IMR-90 (cell line): ENCODE results near the gene ZNF546. TPM values are rescaled to one million over a fixed set of nuclear protein-coding genes. Genes with fewer than 3 reads are reported as not detected.

Experiments
- ATAC-seq: fragments of 200-7000 bp; cut with Tn5 transposase; 2 replicates; pipeline ENCODE4 v1.9.1; 2020; ENCODE audit warnings: low read depth, mild to moderate bottlenecking, moderate library complexity
- BruUV-seq: library from RNA; stranded (reverse); fragments of 400-500 nt; replicated peaks from 2 replicates; lab custom pipeline; 2021; lab: Mats Ljungman, UMichigan
- CTCF ChIA-PET: fragments of 300-600 bp; formaldehyde crosslinking; extraction: SDS; loops from one replicate; lab custom pipeline; 2021; ENCODE audit warnings: antibody characterized with exemption; lab: Yijun Ruan, JAX
- POLR2A ChIA-PET: fragments of 300-600 bp; sonication (Branson Sonifier 250); formaldehyde crosslinking; loops from one replicate; lab custom pipeline; 2022; ENCODE audit warnings: antibody characterized with exemption; ENCODE audit not compliant: unreplicated experiment; lab: Charles Lee
- DNase-seq: peaks from one replicate; pipeline ENCODE4 v3.0.0; 2013
- H2AFZ ChIP-seq: replicated peaks from 2 replicates; pipeline ENCODE3; 2013; ENCODE audit warnings: low read length, mild to moderate bottlenecking; ENCODE audit not compliant: poor library complexity
- H2AK5ac ChIP-seq: 2 replicates; pipeline ENCODE4 v1.6.1; 2013; ENCODE audit warnings: low read depth, low read length, inconsistent platforms
- H2AK9ac ChIP-seq: replicated peaks from 2 replicates; pipeline ENCODE3; 2013; ENCODE audit warnings: mild to moderate bottlenecking, low read depth, low read length, moderate library complexity; ENCODE audit not compliant: poor library complexity
- H2BK120ac ChIP-seq: 2 replicates; pipeline ENCODE4 v1.6.1; 2013; ENCODE audit warnings: low read depth, low read length, inconsistent platforms
- H2BK15ac ChIP-seq: 3 replicates; pipeline ENCODE4 v1.6.1; 2013; ENCODE audit warnings: low read depth, low read length, inconsistent platforms
- H2BK20ac ChIP-seq: 2 replicates; pipeline ENCODE4 v1.6.1; 2013; ENCODE audit warnings: low read depth, mild to moderate bottlenecking, inconsistent platforms, low read length, moderate library complexity
- H2BK5ac ChIP-seq: 2 replicates; pipeline ENCODE4 v1.6.1; 2013; ENCODE audit warnings: mild to moderate bottlenecking, low read depth, low read length, inconsistent platforms; ENCODE audit not compliant: poor library complexity, severe bottlenecking
- H3K14ac ChIP-seq: replicated peaks from 2 replicates; pipeline ENCODE4 v1.6.1; 2013; ENCODE audit warnings: low read depth, low read length, inconsistent platforms
- H3K18ac ChIP-seq: 2 replicates; pipeline ENCODE4 v1.6.1; 2013; ENCODE audit warnings: low read depth, low read length, control low read depth
- H3K23ac ChIP-seq: 2 replicates; pipeline ENCODE4 v1.6.1; 2013; ENCODE audit warnings: low read depth, low read length, inconsistent platforms
- H3K27ac ChIP-seq: 2 replicates; pipeline ENCODE4 v1.5.1; 2013; ENCODE audit warnings: mild to moderate bottlenecking, control low read depth, low read length; ENCODE audit not compliant: insufficient read depth
- H3K27me3 ChIP-seq: 2 replicates; pipeline ENCODE4 v1.6.1; 2013; ENCODE audit warnings: low read length; ENCODE audit not compliant: control insufficient read depth, insufficient read depth
- H3K36me3 ChIP-seq: 2 replicates; pipeline ENCODE4 v1.6.1; 2013; ENCODE audit warnings: low read length, mixed read lengths; ENCODE audit not compliant: control insufficient read depth, insufficient read depth
- H3K4ac ChIP-seq: 2 replicates; pipeline ENCODE4 v1.6.1; 2013; ENCODE audit warnings: low read depth, low read length, inconsistent platforms
- H3K4me1 ChIP-seq: 2 replicates; pipeline ENCODE4 v1.6.1; 2013; ENCODE audit warnings: low read length, mixed read lengths; ENCODE audit not compliant: control insufficient read depth, insufficient read depth
- H3K4me2 ChIP-seq: 2 replicates; pipeline ENCODE4 v1.6.1; 2013; ENCODE audit warnings: low read depth, mild to moderate bottlenecking, control low read depth, low read length, moderate library complexity
- H3K4me3 ChIP-seq: 2 replicates; pipeline ENCODE4 v1.5.1; 2013; ENCODE audit warnings: low read depth, mild to moderate bottlenecking, control low read depth, low read length, moderate library complexity; ENCODE audit not compliant: insufficient read depth
- H3K56ac ChIP-seq: 2 replicates; pipeline ENCODE4 v1.6.1; 2013; ENCODE audit warnings: low read length, inconsistent platforms; ENCODE audit not compliant: insufficient read depth; ENCODE audit errors: extremely low read depth
- H3K79me1 ChIP-seq, 2 experiments: 2 replicates each; pipeline ENCODE4 v1.6.1; 2013; ENCODE audit warnings: low read length in 2 of 2, inconsistent platforms in 1 of 2, low read depth in 1 of 2
- H3K9ac ChIP-seq: 2 replicates; pipeline ENCODE4 v1.6.1; 2013; ENCODE audit warnings: low read depth, low read length, control low read depth
- H3K9me1 ChIP-seq: 2 replicates; pipeline ENCODE4 v1.6.1; 2013; ENCODE audit warnings: low read length, inconsistent platforms; ENCODE audit not compliant: insufficient read depth
- H3K9me3 ChIP-seq: 2 replicates; pipeline ENCODE4 v1.6.1; 2013; ENCODE audit warnings: low read length; ENCODE audit not compliant: control insufficient read depth, insufficient read depth
- H4K20me1 ChIP-seq: 2 replicates; pipeline ENCODE4 v1.6.1; 2013; ENCODE audit warnings: low read length, inconsistent platforms; ENCODE audit not compliant: insufficient read depth
- H4K5ac ChIP-seq: 2 replicates; pipeline ENCODE4 v1.6.1; 2013; ENCODE audit warnings: mild to moderate bottlenecking, low read depth, low read length, control low read depth
- H4K8ac ChIP-seq, 2 experiments: 2 replicates each; pipeline ENCODE4 v1.6.1; 2013; ENCODE audit warnings: low read depth in 2 of 2, low read length in 2 of 2, control low read depth in 1 of 2, inconsistent platforms in 1 of 2
- H4K91ac ChIP-seq: 2 replicates; pipeline ENCODE4 v1.6.1; 2013; ENCODE audit warnings: low read depth, low read length, inconsistent platforms; ENCODE audit not compliant: insufficient read depth
- CEBPB ChIP-seq: IDR thresholded peaks from 2 replicates; pipeline ENCODE4 v1.6.1; 2012; ENCODE audit warnings: low read depth, low read length, improper control_type of control experiment
- MAZ ChIP-seq: IDR thresholded peaks from 2 replicates; pipeline ENCODE4 v1.6.1; 2012; ENCODE audit warnings: low read depth, mild to moderate bottlenecking, low read length, improper control_type of control experiment, moderate library complexity, borderline replicate concordance
- POLR2A ChIP-seq: IDR thresholded peaks from 2 replicates; pipeline ENCODE4 v1.6.1; 2012; ENCODE audit warnings: mild to moderate bottlenecking, low read depth, low read length
- RCOR1 ChIP-seq: IDR thresholded peaks from 2 replicates; pipeline ENCODE4 v1.6.1; 2012; ENCODE audit warnings: mild to moderate bottlenecking, low read length, improper control_type of control experiment; ENCODE audit not compliant: insufficient replicate concordance
- WGBS, 2 experiments: methylation state at CpG; one replicate each; pipeline versions ENCODE4 v1.1.5 to v1.1.7; 2013; ENCODE audit warnings: missing lambda C conversion rate in 2 of 2; ENCODE audit not compliant: insufficient read length in 1 of 2; ENCODE audit errors: extremely low coverage in 2 of 2; 5-methylcytosine and 5-hydroxymethylcytosine counted together
- dilution Hi-C: fragments of 300-500 bp; cut with HindIII; formaldehyde crosslinking; loops from one replicate; pipeline ENCODE4 v1.14.3; 2018; ENCODE audit warnings: low sequenced_read_pairs; ENCODE audit not compliant: unreplicated experiment
- in situ Hi-C: fragments of 300-500 bp; cut with MboI; formaldehyde crosslinking; loops from 3 replicates; pipeline ENCODE4 v1.14.3; 2019; ENCODE audit warnings: low sequenced_read_pairs, inconsistent platforms, mixed read lengths
- intact Hi-C: fragments of 100-400 bp; cut with micrococcal nuclease; formaldehyde crosslinking; loops from 2 replicates; pipeline ENCODE4 v1.10.0; 2022
- polyA plus RNA-seq, 3 experiments: library from polyadenylated mRNA; depleted of rRNA; stranded (reverse); fragments of >200 nt; gene quantifications; 2 replicates each; pipeline ENCODE4 v1.2.3, GENCODE V29; 2012; ENCODE audit warnings: low replicate concordance in 1 of 3
- total RNA-seq: library from RNA; depleted of rRNA; stranded (reverse); fragments of >200 nt; gene quantifications from 2 replicates; pipeline ENCODE4 v1.2.3, GENCODE V29; 2012

ZNF546 gene
- total and polyA plus RNA-seq, 2 of the 4 experiments (the other 2 are of a cell fraction): 1.6 to 6.5 TPM

DNA sequence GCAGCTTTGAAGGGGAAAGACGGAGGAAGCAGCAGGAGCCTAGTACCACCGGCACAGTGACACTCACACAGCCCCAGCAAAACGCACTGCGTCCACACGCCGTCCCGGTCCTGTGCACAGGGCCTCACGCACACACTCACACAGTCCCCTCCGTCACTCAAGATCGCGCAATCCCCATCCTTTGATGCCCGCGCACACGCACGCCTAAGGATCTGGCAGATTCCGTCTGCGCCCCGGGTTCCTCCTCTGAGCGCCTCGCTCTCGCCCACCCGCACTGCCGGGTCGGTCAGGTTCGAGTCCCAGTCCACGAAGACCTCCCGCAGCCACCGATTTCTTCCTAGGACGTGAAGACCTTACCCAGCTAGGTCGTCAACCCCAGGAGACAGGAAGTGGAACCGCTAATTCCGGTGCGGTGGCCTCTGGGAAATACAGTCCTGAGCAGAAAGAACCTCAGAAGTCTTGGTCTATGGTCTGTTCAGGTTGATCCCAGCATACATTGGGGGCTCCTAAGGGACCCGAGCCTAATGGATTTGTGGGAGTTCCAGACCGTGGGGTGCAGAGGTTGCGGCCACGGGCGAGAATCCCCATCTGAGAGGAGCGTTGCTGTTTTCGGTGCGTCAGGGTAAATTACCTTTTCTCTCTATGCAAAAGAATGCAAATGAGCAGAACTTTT, 59.1 kb downstream of the ZNF546 start, which contains the start of gene ZNF780B:
ZNF780B (minus strand) TSS at position 400 of the 673 bp plus-strand sequence. CDS start 5,899 bp downstream, outside the sequence.
- H2BK5ac ChIP-seq: peak within 1 kb of the TSS; percentile 53
- ATAC-seq (peak; percentile 98), DNase-seq (peak; percentile 47)
- H3K4me3 ChIP-seq: peak within 1 kb of the TSS; percentile 77
- in situ Hi-C loops (no loop called here), intact Hi-C loops (loop anchor here (2.0 kb wide), 1 partner anchor 35 kb away; the partner anchor contains the start of gene ZNF780A), dilution Hi-C loops (no loop called here)
- no peaks in the 10 kb centered on the region for H3K4me1 ChIP-seq
- H3K9ac ChIP-seq: peak within 1 kb of the TSS; percentile 83
- peak within 1 kb of the TSS; percentile 32; the same call in 1 of the 2 replicates for H2AK5ac ChIP-seq
- ChIA-PET CTCF (no interaction called here), POLR2A (no interaction called here)
- peak within 1 kb of the TSS; percentile 45 for H4K91ac ChIP-seq
- H3K14ac ChIP-seq: peak within 1 kb of the TSS; percentile 93
- H3K9me3 ChIP-seq: no peaks in the 10 kb centered on the region; the same call in 1 of the 2 replicates
- no peaks in the 10 kb centered on the region for H3K27me3 ChIP-seq
- peak within 1 kb of the TSS; percentile 78; the same call in 1 of the 2 replicates for H3K23ac ChIP-seq
- peak within 1 kb of the TSS; percentile 38 for H3K18ac ChIP-seq
- H3K56ac ChIP-seq: peak within 1 kb of the TSS; percentile 68
- H2AK9ac ChIP-seq: peak within 1 kb of the TSS; percentile 43
- peak within 1 kb of the TSS; percentile 83 to 97 for H4K8ac ChIP-seq
- H4K5ac ChIP-seq: peak within 1 kb of the TSS; percentile 82
- H3K4ac ChIP-seq: peak within 1 kb of the TSS; percentile 91
- peak within 1 kb of the TSS; percentile 58; the same call in 1 of the 2 replicates for H2BK120ac ChIP-seq
- 1% methylated on average over 21 of the region's 41 CpGs; no CpG with 5 or more reads in 1 of the 2 experiments for WGBS, 2 experiments
- H3K9me1 ChIP-seq: no peaks in the 10 kb centered on the region
- no TSS peak for BruUV-seq
- peak within 1 kb of the TSS; percentile 99 for H2AFZ ChIP-seq
- 0 out of 2 replicates have a peak, but pooled peaks cover 1% of the 10 kb centered on the region for H3K36me3 ChIP-seq
- no peak within 1 kb of the TSS for H2BK20ac ChIP-seq
- H3K4me2 ChIP-seq: peak within 1 kb of the TSS; percentile 78
- H4K20me1 ChIP-seq: no peaks in the 10 kb centered on the region
- H3K27ac ChIP-seq: peak within 1 kb of the TSS; percentile 75
- peaks cover 9 to 26% of the 10 kb centered on the region in 2 experiments for H3K79me1 ChIP-seq
- TF ChIP-seq CEBPB (peak; percentile 32), MAZ (no peak), RCOR1 (no peak), POLR2A (no peak)
- no peak within 1 kb of the TSS for H2BK15ac ChIP-seq
